ENCODE results near the gene CEP89.

CEP89 gene

GRCh38 chr19:32914879-32915660, 56.7 kb downstream of the CEP89 start:
- Histone ChIP-seq H3K27me3 (ENCODE audit: low read depth, low read length) (no peaks in the 10 kb centered on the region), H3K36me3 (ENCODE audit: control insufficient read depth in 1 of 2, insufficient read depth in 2 of 2, low read length in 2 of 2) (peaks cover 21 to 43% of the 10 kb centered on the region in 2 donors), H3K4me3 (ENCODE audit: low read depth in 1 of 2, low read length in 2 of 2) (no peak overlapping the region), H3K27ac (ENCODE audit: low read length) (no peak overlapping the region), H3K4me1 (ENCODE audit: control insufficient read depth in 1 of 2, insufficient read depth in 2 of 2, low read length in 2 of 2) (no peaks in the 10 kb centered on the region), H3K9me3 (ENCODE audit: control insufficient read depth in 1 of 2, low read length in 2 of 2) (no peaks in the 10 kb centered on the region)

- H3K4me3 ChIP-seq (ENCODE audit: low read depth in 1 of 2, low read length in 2 of 2) = no peak overlapping the region
- peaks cover 5 to 57% of the 10 kb centered on the region in 2 donors for H3K36me3 ChIP-seq (ENCODE audit: control insufficient read depth in 1 of 2, insufficient read depth in 2 of 2, low read length in 2 of 2)
- H3K4me1 ChIP-seq (ENCODE audit: control insufficient read depth in 1 of 2, insufficient read depth in 2 of 2, low read length in 2 of 2) = no peaks in the 10 kb centered on the region
- no peaks in the 10 kb centered on the region for H3K27me3 ChIP-seq (ENCODE audit: low read depth, low read length)
- H3K9me3 ChIP-seq (ENCODE audit: control insufficient read depth in 1 of 2, low read length in 2 of 2) = no peaks in the 10 kb centered on the region
- H3K27ac ChIP-seq (ENCODE audit: low read length) = no peak overlapping the region
Measured at GRCh38 chr19:32911467-32911866, 60.3 kb downstream of the CEP89 start.

- H3K36me3 ChIP-seq (ENCODE audit: control insufficient read depth in 1 of 2, insufficient read depth in 2 of 2, low read length in 2 of 2) = peaks cover 5 to 53% of the 10 kb centered on the region in 2 donors
- no peak overlapping the region for H3K4me3 ChIP-seq (ENCODE audit: low read depth in 1 of 2, low read length in 2 of 2)
- no peak overlapping the region for H3K27ac ChIP-seq (ENCODE audit: low read length)
- no peaks in the 10 kb centered on the region for H3K4me1 ChIP-seq (ENCODE audit: control insufficient read depth in 1 of 2, insufficient read depth in 2 of 2, low read length in 2 of 2)
- H3K27me3 ChIP-seq (ENCODE audit: low read depth, low read length) = no peaks in the 10 kb centered on the region
- peaks cover 0 to under 1% of the 10 kb centered on the region in 2 donors for H3K9me3 ChIP-seq (ENCODE audit: control insufficient read depth in 1 of 2, low read length in 2 of 2)
Measured at GRCh38 chr19:32910874-32911273, 60.9 kb downstream of the CEP89 start.

GRCh38 chr19:32910094-32910493, 61.7 kb downstream of the CEP89 start:
- Histone ChIP-seq H3K4me3 (ENCODE audit: low read depth in 1 of 2, low read length in 2 of 2) (no peak overlapping the region), H3K27me3 (ENCODE audit: low read depth, low read length) (no peaks in the 10 kb centered on the region), H3K9me3 (ENCODE audit: control insufficient read depth in 1 of 2, low read length in 2 of 2) (peaks cover 0 to 5% of the 10 kb centered on the region in 2 donors), H3K36me3 (ENCODE audit: control insufficient read depth in 1 of 2, insufficient read depth in 2 of 2, low read length in 2 of 2) (peaks cover 5 to 52% of the 10 kb centered on the region in 2 donors), H3K4me1 (ENCODE audit: control insufficient read depth in 1 of 2, insufficient read depth in 2 of 2, low read length in 2 of 2) (no peaks in the 10 kb centered on the region), H3K27ac (ENCODE audit: low read length) (no peak overlapping the region)

- Histone ChIP-seq H3K9me3 (ENCODE audit: control insufficient read depth in 1 of 2, low read length in 2 of 2) (peaks cover 0 to 5% of the 10 kb centered on the region in 2 donors), H3K36me3 (ENCODE audit: control insufficient read depth in 1 of 2, insufficient read depth in 2 of 2, low read length in 2 of 2) (peaks cover 5 to 46% of the 10 kb centered on the region in 2 donors), H3K4me3 (ENCODE audit: low read depth in 1 of 2, low read length in 2 of 2) (no peak overlapping the region), H3K27ac (ENCODE audit: low read length) (no peak overlapping the region), H3K4me1 (ENCODE audit: control insufficient read depth in 1 of 2, insufficient read depth in 2 of 2, low read length in 2 of 2) (no peaks in the 10 kb centered on the region), H3K27me3 (ENCODE audit: low read depth, low read length) (no peaks in the 10 kb centered on the region)
Measured at GRCh38 chr19:32909257-32909656, 62.5 kb downstream of the CEP89 start.

GRCh38 chr19:32908641-32909190, 63.0 kb downstream of the CEP89 start:
- Histone ChIP-seq H3K27me3 (ENCODE audit: low read depth, low read length) (no peaks in the 10 kb centered on the region), H3K27ac (ENCODE audit: low read length) (no peak overlapping the region), H3K9me3 (ENCODE audit: control insufficient read depth in 1 of 2, low read length in 2 of 2) (peaks cover 0 to 5% of the 10 kb centered on the region in 2 donors), H3K4me1 (ENCODE audit: control insufficient read depth in 1 of 2, insufficient read depth in 2 of 2, low read length in 2 of 2) (no peaks in the 10 kb centered on the region), H3K4me3 (ENCODE audit: low read depth in 1 of 2, low read length in 2 of 2) (no peak overlapping the region), H3K36me3 (ENCODE audit: control insufficient read depth in 1 of 2, insufficient read depth in 2 of 2, low read length in 2 of 2) (peaks cover 5 to 48% of the 10 kb centered on the region in 2 donors)

- Histone ChIP-seq H3K9me3 (ENCODE audit: control insufficient read depth in 1 of 2, low read length in 2 of 2) (peaks cover 0 to 5% of the 10 kb centered on the region in 2 donors), H3K4me1 (ENCODE audit: control insufficient read depth in 1 of 2, insufficient read depth in 2 of 2, low read length in 2 of 2) (no peaks in the 10 kb centered on the region), H3K4me3 (ENCODE audit: low read depth in 1 of 2, low read length in 2 of 2) (no peak overlapping the region), H3K27ac (ENCODE audit: low read length) (peak overlapping the region; percentile 23), H3K36me3 (ENCODE audit: control insufficient read depth in 1 of 2, insufficient read depth in 2 of 2, low read length in 2 of 2) (peaks cover 7 to 46% of the 10 kb centered on the region in 2 donors), H3K27me3 (ENCODE audit: low read depth, low read length) (no peaks in the 10 kb centered on the region)
Measured at GRCh38 chr19:32902448-32902847, 69.3 kb downstream of the CEP89 start.

- Histone ChIP-seq H3K27ac (ENCODE audit: low read length) (no peak overlapping the region), H3K27me3 (ENCODE audit: low read depth, low read length) (no peaks in the 10 kb centered on the region), H3K9me3 (ENCODE audit: control insufficient read depth in 1 of 2, low read length in 2 of 2) (peaks cover 0 to 5% of the 10 kb centered on the region in 2 donors), H3K4me1 (ENCODE audit: control insufficient read depth in 1 of 2, insufficient read depth in 2 of 2, low read length in 2 of 2) (no peaks in the 10 kb centered on the region), H3K4me3 (ENCODE audit: low read depth in 1 of 2, low read length in 2 of 2) (no peak overlapping the region), H3K36me3 (ENCODE audit: control insufficient read depth in 1 of 2, insufficient read depth in 2 of 2, low read length in 2 of 2) (peaks cover 7 to 46% of the 10 kb centered on the region in 2 donors)
Measured at GRCh38 chr19:32901504-32902161, 70.1 kb downstream of the CEP89 start.

- Histone ChIP-seq H3K36me3 (ENCODE audit: control insufficient read depth in 1 of 2, insufficient read depth in 2 of 2, low read length in 2 of 2) (peaks cover 13 to 60% of the 10 kb centered on the region in 2 donors), H3K9me3 (ENCODE audit: control insufficient read depth in 1 of 2, low read length in 2 of 2) (peaks cover 0 to 22% of the 10 kb centered on the region in 2 donors), H3K27me3 (ENCODE audit: low read depth, low read length) (no peaks in the 10 kb centered on the region), H3K27ac (ENCODE audit: low read length) (no peak overlapping the region), H3K4me1 (ENCODE audit: control insufficient read depth in 1 of 2, insufficient read depth in 2 of 2, low read length in 2 of 2) (no peaks in the 10 kb centered on the region), H3K4me3 (ENCODE audit: low read depth in 1 of 2, low read length in 2 of 2) (no peak overlapping the region)
Measured at GRCh38 chr19:32896516-32897214, 75.1 kb downstream of the CEP89 start.

- H3K9me3 ChIP-seq (ENCODE audit: control insufficient read depth in 1 of 2, low read length in 2 of 2) = peaks cover 0 to 25% of the 10 kb centered on the region in 2 donors
- H3K27me3 ChIP-seq (ENCODE audit: low read depth, low read length) = no peaks in the 10 kb centered on the region
- no peak overlapping the region for H3K27ac ChIP-seq (ENCODE audit: low read length)
- no peak overlapping the region for H3K4me3 ChIP-seq (ENCODE audit: low read depth in 1 of 2, low read length in 2 of 2)
- no peaks in the 10 kb centered on the region for H3K4me1 ChIP-seq (ENCODE audit: control insufficient read depth in 1 of 2, insufficient read depth in 2 of 2, low read length in 2 of 2)
- peaks cover 13 to 72% of the 10 kb centered on the region in 2 donors for H3K36me3 ChIP-seq (ENCODE audit: control insufficient read depth in 1 of 2, insufficient read depth in 2 of 2, low read length in 2 of 2)
Measured at GRCh38 chr19:32895384-32895783, 76.4 kb downstream of the CEP89 start.

- Histone ChIP-seq H3K27me3 (ENCODE audit: low read depth, low read length) (no peaks in the 10 kb centered on the region), H3K4me1 (ENCODE audit: control insufficient read depth in 1 of 2, insufficient read depth in 2 of 2, low read length in 2 of 2) (no peaks in the 10 kb centered on the region), H3K36me3 (ENCODE audit: control insufficient read depth in 1 of 2, insufficient read depth in 2 of 2, low read length in 2 of 2) (peaks cover 6 to 55% of the 10 kb centered on the region in 2 donors), H3K27ac (ENCODE audit: low read length) (no peak overlapping the region), H3K4me3 (ENCODE audit: low read depth in 1 of 2, low read length in 2 of 2) (no peak overlapping the region), H3K9me3 (ENCODE audit: control insufficient read depth in 1 of 2, low read length in 2 of 2) (peaks cover 0 to 25% of the 10 kb centered on the region in 2 donors)
Measured at GRCh38 chr19:32891609-32892008, 80.1 kb downstream of the CEP89 start.
